K562 (cell line): Measurements from ENCODE around the gene CGNL1. TPM values are rescaled to one million over a fixed set of nuclear protein-coding genes. Genes with fewer than 3 reads are reported as not detected.

Source experiments
- ATAC-seq: fragments of 200-7000 bp; cut with Tn5 transposase; 3 replicates; pipeline ENCODE4 v1.9.1; 2020; ENCODE audit warnings: moderate library complexity
- BruUV-seq: library from RNA; stranded (reverse); fragments of 400-500 nt; replicated peaks from 2 replicates; lab custom pipeline; 2021; lab: Mats Ljungman, UMichigan
- CTCF ChIA-PET: fragments of 300-600 bp; formaldehyde crosslinking; extraction: SDS; loops from one replicate; lab custom pipeline; 2021; ENCODE audit warnings: low intra/inter-chr PET ratio; lab: Yijun Ruan, JAX
- POLR2A ChIA-PET: fragments of 300-600, 350-650 bp; sonication (Branson Sonifier 250); formaldehyde crosslinking; extraction: SDS; loops from one replicate; lab custom pipeline; 2021; ENCODE audit warnings: antibody characterized with exemption, inconsistent platforms; lab: Yijun Ruan, JAX
- DNase-seq, 4 experiments: peaks; one replicate each; pipeline versions ENCODE4 v3.0.0 to v3.0.0-alpha.2; 2011 to 2018; ENCODE audit warnings: low spot score in 3 of 4, mixed read lengths in 3 of 4; ENCODE audit errors: extremely low read depth in 1 of 4
- FAIRE-seq: peaks from 2 replicates; lab custom pipeline; 2011; peaks lifted over from hg19 to GRCh38; lab: Jason Lieb, UNC
- H2AFZ ChIP-seq: 2 replicates; pipeline ENCODE4 v1.6.0; 2011; ENCODE audit warnings: low read depth, low read length, control low read depth, inconsistent platforms
- H3K27ac ChIP-seq: fragments of 200-600 bp; 3 replicates; pipeline ENCODE4 v1.8.0; 2011; ENCODE audit warnings: low read depth, mild to moderate bottlenecking, control low read depth, inconsistent platforms, low read length, moderate library complexity, mixed read lengths; ENCODE audit errors: extremely low read depth
- H3K27me3 ChIP-seq, 2 experiments: fragments of 300-600 bp in 1 of 2; 2 replicates in 1 of 2; 3 replicates in 1 of 2; pipeline versions ENCODE4 v1.6.0 to v1.8.0; 2011; ENCODE audit warnings: inconsistent platforms in 2 of 2, low read length in 2 of 2, mild to moderate bottlenecking in 1 of 2, mixed read lengths in 1 of 2, moderate library complexity in 1 of 2; ENCODE audit not compliant: control insufficient read depth in 2 of 2, insufficient read depth in 2 of 2
- H3K36me3 ChIP-seq: fragments of 300-600 bp; 3 replicates; pipeline ENCODE4 v1.8.0; 2011; ENCODE audit warnings: mild to moderate bottlenecking, low read length, inconsistent platforms; ENCODE audit not compliant: control insufficient read depth, insufficient read depth
- H3K4me1 ChIP-seq, 2 experiments: fragments of 200-600 bp in 1 of 2; replicated peaks in 1 of 2; 2 replicates in 1 of 2; 3 replicates in 1 of 2; pipeline versions ENCODE4 v1.5.1 to v1.8.0; 2011; ENCODE audit warnings: inconsistent platforms in 2 of 2, low read length in 2 of 2, mild to moderate bottlenecking in 1 of 2, mixed read lengths in 1 of 2, moderate library complexity in 1 of 2; ENCODE audit not compliant: control insufficient read depth in 2 of 2, insufficient read depth in 2 of 2
- H3K4me2 ChIP-seq: 2 replicates; pipeline ENCODE4 v1.6.1; 2011; ENCODE audit warnings: low read length, control low read depth, inconsistent platforms, mixed read lengths; ENCODE audit not compliant: insufficient read depth
- H3K4me3 ChIP-seq: fragments of 200-600 bp; sonication (generic), shearing (Covaris generic); 2 replicates; pipeline ENCODE4 v1.5.1; 2016; ENCODE audit warnings: control low read depth, inconsistent platforms
- H3K79me2 ChIP-seq: fragments of 200-600 bp; 3 replicates; pipeline ENCODE4 v1.8.0; 2011; ENCODE audit warnings: low read length, inconsistent platforms; ENCODE audit not compliant: control insufficient read depth, insufficient read depth
- H3K9ac ChIP-seq, 2 experiments: 2 replicates each; pipeline versions ENCODE4 v1.6.0 to v1.6.1; 2011; ENCODE audit warnings: low read depth in 2 of 2, low read length in 2 of 2, control low read depth in 1 of 2, inconsistent platforms in 1 of 2, mild to moderate bottlenecking in 1 of 2, mixed read lengths in 1 of 2; ENCODE audit not compliant: insufficient read depth in 1 of 2
- H3K9me1 ChIP-seq: one replicate; pipeline ENCODE4 v1.6.0; 2011; ENCODE audit warnings: inconsistent platforms, mild to moderate bottlenecking, low read length, moderate library complexity; ENCODE audit not compliant: control insufficient read depth, insufficient read depth
- H3K9me3 ChIP-seq: replicated peaks from 2 replicates; pipeline ENCODE4 v1.5.1; 2011; ENCODE audit warnings: low read depth, low read length, inconsistent platforms; ENCODE audit not compliant: control insufficient read depth, insufficient read depth
- H4K20me1 ChIP-seq: replicated peaks from 2 replicates; pipeline ENCODE4 v1.6.1; 2011; ENCODE audit warnings: low read length, inconsistent platforms, mixed read lengths; ENCODE audit not compliant: control insufficient read depth, insufficient read depth
- ATF7 ChIP-seq: fragments of 450-650 bp; IDR thresholded peaks from 2 replicates; pipeline ENCODE4 v1.7.1; 2014; ENCODE audit warnings: mild to moderate bottlenecking, moderate library complexity
- HNRNPUL1 ChIP-seq: fragments of 200-400 bp; formaldehyde crosslinking; IDR thresholded peaks from 2 replicates; pipeline ENCODE4 v1.6.1; 2017; ENCODE audit warnings: low read length
- KLF1 ChIP-seq: fragments of 450-650 bp; IDR thresholded peaks from 2 replicates; pipeline ENCODE4 v1.6.1; 2016; ENCODE audit warnings: missing genetic modification characterization, missing compliant biosample characterization
- MTA2 ChIP-seq: fragments of 450-650 bp; IDR thresholded peaks from 2 replicates; pipeline ENCODE4 v1.6.1; 2016; ENCODE audit warnings: low read depth
- MYNN ChIP-seq, 2 experiments: sonication (generic); formaldehyde crosslinking in 1 of 2; IDR thresholded peaks; 2 replicates each; pipeline versions ENCODE4 v1.5.0 to v1.6.1; 2016 to 2020; ENCODE audit warnings: antibody characterized with exemption in 1 of 2, missing genetic modification reagents in 1 of 2
- NR2F6 ChIP-seq: fragments of 450-650 bp; formaldehyde crosslinking; IDR thresholded peaks from 2 replicates; pipeline ENCODE4 v1.4.0; 2020; ENCODE audit warnings: mild to moderate bottlenecking
- PHB2 ChIP-seq: fragments of 450-650 bp; IDR thresholded peaks from 2 replicates; pipeline ENCODE4 v1.6.1; 2017; ENCODE audit warnings: low read depth
- POLR2AphosphoS2 ChIP-seq: IDR thresholded peaks from 2 replicates; pipeline ENCODE4 v1.6.1; 2012; ENCODE audit warnings: low read length, improper control_type of control experiment
- ZNF24 ChIP-seq: fragments of 450-650 bp; IDR thresholded peaks from 2 replicates; pipeline ENCODE4 v1.6.1; 2016
- ZNF583 ChIP-seq: fragments of 250-450 bp; sonication (Bioruptor Pico); IDR thresholded peaks from 2 replicates; pipeline ENCODE4 v1.4.0; 2020
- ZNF778 ChIP-seq: fragments of 450-650 bp; formaldehyde crosslinking; IDR thresholded peaks from 2 replicates; pipeline ENCODE4 v1.4.0; 2020; ENCODE audit warnings: mild to moderate bottlenecking, moderate library complexity
- ZNF785 ChIP-seq: fragments of 250-450 bp; sonication (Bioruptor Pico); IDR thresholded peaks from 2 replicates; pipeline ENCODE4 v1.4.0; 2020; ENCODE audit warnings: mild to moderate bottlenecking
- WGBS: fragments of 100-300 bp; shearing (Covaris generic); methylation state at CpG from one replicate; pipeline ENCODE4 v1.1.6; 2016; ENCODE audit warnings: low coverage, mixed read lengths; ENCODE audit not compliant: insufficient coverage; ENCODE audit errors: missing lambda C conversion rate; 5-methylcytosine and 5-hydroxymethylcytosine counted together
- in situ Hi-C: fragments of 300-500 bp; cut with MboI; formaldehyde crosslinking; loops from 4 replicates; pipeline ENCODE4 v1.15.0; 2018; ENCODE audit warnings: inconsistent platforms, mixed read lengths
- intact Hi-C: fragments of 100-400 bp; cut with micrococcal nuclease; formaldehyde crosslinking; loops from 2 replicates; pipeline ENCODE4 v1.14.2; 2022
- polyA plus RNA-seq, 8 experiments: library from polyadenylated mRNA; depleted of rRNA in 4 of 8; stranded (reverse) in 5 of 8; unstranded in 3 of 8; fragments of >200 nt; fragmentation: Nextera tagmentation in 2 of 8; fragmentation: Illumina TruSeq in 1 of 8; extraction: Ambion mirVana in 2 of 8; extraction: Trizol in 1 of 8; gene quantifications; 2 replicates each; pipeline versions ENCODE4 v1.2.1 to v1.2.3, GENCODE V29; 2011 to 2014; ENCODE audit warnings: inconsistent platforms in 1 of 8, missing spikeins in 1 of 8
- total RNA-seq, 7 experiments: library from RNA; depleted of rRNA in 6 of 7; stranded (reverse); fragments of >200 nt in 6 of 7; fragmentation: Illumina TruSeq in 2 of 7; extraction: Trizol in 2 of 7; gene quantifications; 2 replicates each; pipeline versions ENCODE4 v1.2.1 to v1.2.3, GENCODE V29; 2011 to 2021; ENCODE audit warnings: low replicate concordance in 1 of 7
- TF ChIP-seq, protein P1 (sequence below): fragments of 250-450 bp; sonication (Bioruptor Pico); IDR thresholded peaks from 2 replicates; pipeline ENCODE4 v1.4.0; 2020; ENCODE audit warnings: mild to moderate bottlenecking, moderate library complexity

The CGNL1 gene
- total and polyA plus RNA-seq, 9 of the 15 experiments (the other 6 are each of a cell fraction or from before 2014, with no cell fraction given) = 0.01 to 0.07 TPM; not detected in 7

DNA sequence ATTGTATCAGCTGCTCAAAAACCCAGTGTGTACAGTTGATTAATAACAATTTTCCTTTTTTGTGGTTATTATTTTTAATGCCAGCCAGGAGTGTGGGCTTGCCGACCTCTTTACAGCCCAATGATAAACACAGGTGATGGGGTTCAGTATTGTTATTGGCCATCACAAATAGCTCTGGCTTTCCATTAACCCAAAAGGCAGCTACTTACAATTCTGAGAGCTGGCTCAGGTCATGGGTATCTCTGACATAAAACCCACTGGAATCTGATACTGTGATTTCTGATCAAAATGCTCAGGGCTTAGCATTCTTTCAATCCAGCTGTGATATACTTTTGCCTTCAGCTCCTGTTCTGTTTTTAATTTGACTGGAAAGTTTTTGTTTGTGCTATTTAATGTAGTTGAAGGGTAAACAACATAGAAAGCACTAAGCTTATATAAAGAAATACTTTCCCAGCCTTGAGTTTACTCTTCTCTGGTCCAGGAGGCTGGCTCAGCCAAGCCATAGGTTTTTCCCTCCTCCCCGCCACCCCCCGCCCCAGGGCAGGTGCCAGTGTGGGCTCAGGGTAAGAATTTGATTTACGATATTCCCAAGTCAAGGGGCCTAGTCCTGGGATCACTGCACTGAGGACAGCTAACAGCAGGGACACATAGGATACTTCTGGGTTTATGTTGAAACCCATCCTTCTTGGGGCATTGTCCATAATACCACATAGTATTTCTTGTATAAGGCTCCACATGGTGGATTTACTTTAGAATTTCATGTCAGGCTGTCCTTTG, 161.4 kb downstream of the CGNL1 start:
- peaks cover 8 to 42% of the 10 kb centered on the region in 2 experiments; a peak in 4 of 5 replicates for H3K27me3 ChIP-seq
- TF ChIP-seq, protein P1, sequence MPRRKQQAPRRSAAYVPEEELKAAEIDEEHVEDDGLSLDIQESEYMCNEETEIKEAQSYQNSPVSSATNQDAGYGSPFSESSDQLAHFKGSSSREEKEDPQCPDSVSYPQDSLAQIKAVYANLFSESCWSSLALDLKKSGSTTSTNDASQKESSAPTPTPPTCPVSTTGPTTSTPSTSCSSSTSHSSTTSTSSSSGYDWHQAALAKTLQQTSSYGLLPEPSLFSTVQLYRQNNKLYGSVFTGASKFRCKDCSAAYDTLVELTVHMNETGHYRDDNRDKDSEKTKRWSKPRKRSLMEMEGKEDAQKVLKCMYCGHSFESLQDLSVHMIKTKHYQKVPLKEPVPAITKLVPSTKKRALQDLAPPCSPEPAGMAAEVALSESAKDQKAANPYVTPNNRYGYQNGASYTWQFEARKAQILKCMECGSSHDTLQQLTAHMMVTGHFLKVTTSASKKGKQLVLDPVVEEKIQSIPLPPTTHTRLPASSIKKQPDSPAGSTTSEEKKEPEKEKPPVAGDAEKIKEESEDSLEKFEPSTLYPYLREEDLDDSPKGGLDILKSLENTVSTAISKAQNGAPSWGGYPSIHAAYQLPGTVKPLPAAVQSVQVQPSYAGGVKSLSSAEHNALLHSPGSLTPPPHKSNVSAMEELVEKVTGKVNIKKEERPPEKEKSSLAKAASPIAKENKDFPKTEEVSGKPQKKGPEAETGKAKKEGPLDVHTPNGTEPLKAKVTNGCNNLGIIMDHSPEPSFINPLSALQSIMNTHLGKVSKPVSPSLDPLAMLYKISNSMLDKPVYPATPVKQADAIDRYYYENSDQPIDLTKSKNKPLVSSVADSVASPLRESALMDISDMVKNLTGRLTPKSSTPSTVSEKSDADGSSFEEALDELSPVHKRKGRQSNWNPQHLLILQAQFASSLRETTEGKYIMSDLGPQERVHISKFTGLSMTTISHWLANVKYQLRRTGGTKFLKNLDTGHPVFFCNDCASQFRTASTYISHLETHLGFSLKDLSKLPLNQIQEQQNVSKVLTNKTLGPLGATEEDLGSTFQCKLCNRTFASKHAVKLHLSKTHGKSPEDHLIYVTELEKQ = no peak
- TF ChIP-seq ZNF785 (CRISPR knock-in tag) (no peak), ATF7 (no peak), HNRNPUL1 (no peak), MYNN (IDR thresholded peaks at IDR 0.05) (no peak), MYNN (CRISPR knock-in tag; IDR thresholded peaks at IDR 0.05) (no peak), MTA2 (no peak), PHB2 (no peak), ZNF583 (no peak), KLF1 (no peak), NR2F6 (no peak), ZNF778 (CRISPR knock-in tag) (no peak), POLR2AphosphoS2 (no peak), ZNF24 (no peak)

More for the DNA sequence above, 161.4 kb downstream of the CGNL1 start:
- no peak overlapping the region for H3K4me3 ChIP-seq
- FAIRE-seq = no peak
- no peak for DNase-seq
- BruUV-seq = no TSS peak
- H3K27ac ChIP-seq = no peak overlapping the region
- WGBS = 0% methylated on average over 2 of the region's 4 CpGs
- ChIA-PET CTCF (interaction anchor here (0.5 kb wide), 1 partner anchor 192 kb away, joined by 3 read pairs; no protein-coding TSS in a partner anchor), POLR2A (no interaction called here)
- H3K9me3 ChIP-seq = no peaks in the 10 kb centered on the region
- H3K9ac ChIP-seq = no peak overlapping the region
- no peak overlapping the region for H3K4me2 ChIP-seq
- no peaks in the 10 kb centered on the region for H3K9me1 ChIP-seq
- no peak for ATAC-seq
- no peaks in the 10 kb centered on the region for H3K36me3 ChIP-seq
- intact Hi-C loops (no loop called here), in situ Hi-C loops (loop anchor here (10.0 kb wide), 1 partner anchor 1043 kb away; no protein-coding TSS in a partner anchor)
- no peaks in the 10 kb centered on the region for H3K4me1 ChIP-seq
- no peak overlapping the region for H2AFZ ChIP-seq
- H4K20me1 ChIP-seq = 0 out of 2 replicates have a peak, but pooled peaks cover 5% of the 10 kb centered on the region
- no peaks in the 10 kb centered on the region for H3K79me2 ChIP-seq
